CD14-positive monocyte (primary cell): ENCODE results near the gene DDI2. TPM values are rescaled to one million over a fixed set of nuclear protein-coding genes. Genes with fewer than 3 reads are reported as not detected.
A peak's percentile ranks its signal among the peaks of the same experiment; 100 is the strongest.

Experiments
- DNase-seq, 3 donors: peaks; one replicate each; pipeline ENCODE4 v3.0.0-alpha.2; 2011 to 2022
- H2AFZ ChIP-seq: 2 replicates; pipeline ENCODE4 v1.6.0; 2012; ENCODE audit warnings: mild to moderate bottlenecking, low read depth, low read length, inconsistent platforms; ENCODE audit not compliant: insufficient read depth, poor library complexity, severe bottlenecking
- H3K27ac ChIP-seq, 2 donors: 1 replicate in 1 of 2; 2 replicates in 1 of 2; pipeline ENCODE4 v1.5.1; 2012 to 2013; ENCODE audit warnings: low read length in 2 of 2, control low read depth in 1 of 2, inconsistent platforms in 1 of 2, low read depth in 1 of 2, mild to moderate bottlenecking in 1 of 2
- H3K27me3 ChIP-seq, 2 donors: one replicate each; pipeline versions ENCODE4 v1.6.0 to v1.6.1; 2011 to 2013; ENCODE audit warnings: low read length in 2 of 2; ENCODE audit not compliant: control insufficient read depth in 2 of 2, insufficient read depth in 2 of 2
- H3K36me3 ChIP-seq, 2 donors: replicated peaks in 1 of 2; 1 replicate in 1 of 2; 2 replicates in 1 of 2; pipeline versions ENCODE4 v1.5.1 to v1.6.1; 2012 to 2013; ENCODE audit warnings: low read length in 2 of 2, control low read depth in 1 of 2, inconsistent platforms in 1 of 2, mild to moderate bottlenecking in 1 of 2; ENCODE audit not compliant: insufficient read depth in 2 of 2, control insufficient read depth in 1 of 2
- H3K4me1 ChIP-seq, 2 donors: 1 replicate in 1 of 2; 2 replicates in 1 of 2; pipeline versions ENCODE4 v1.5.1 to v1.6.1; 2012 to 2013; ENCODE audit warnings: low read length in 2 of 2, control low read depth in 1 of 2, inconsistent platforms in 1 of 2, mild to moderate bottlenecking in 1 of 2, moderate library complexity in 1 of 2; ENCODE audit not compliant: insufficient read depth in 2 of 2, control insufficient read depth in 1 of 2
- H3K4me2 ChIP-seq: replicated peaks from 2 replicates; pipeline ENCODE3; 2012; ENCODE audit warnings: low read length, moderate library complexity, mild to moderate bottlenecking; ENCODE audit not compliant: poor library complexity, severe bottlenecking; ENCODE audit errors: extremely low read depth
- H3K4me3 ChIP-seq, 3 experiments: fragments of 200-600 bp in 1 of 3; sonication (generic) in 1 of 3; replicated peaks in 1 of 3; 1 replicate in 2 of 3; 2 replicates in 1 of 3; pipeline ENCODE4 v1.5.1; 2011 to 2013; ENCODE audit warnings: low read length in 3 of 3, mild to moderate bottlenecking in 3 of 3, control low read depth in 2 of 3, low read depth in 2 of 3, inconsistent platforms in 1 of 3, moderate library complexity in 1 of 3
- H3K79me2 ChIP-seq: 2 replicates; pipeline ENCODE4 v1.6.0; 2012; ENCODE audit warnings: mild to moderate bottlenecking, control low read depth, inconsistent platforms, low read length, moderate library complexity; ENCODE audit not compliant: insufficient read depth
- H3K9ac ChIP-seq: 2 replicates; pipeline ENCODE4 v1.6.0; 2017; ENCODE audit warnings: low read length, mild to moderate bottlenecking; ENCODE audit not compliant: insufficient read depth, poor library complexity, severe bottlenecking
- H3K9me3 ChIP-seq, 2 donors: replicated peaks in 1 of 2; 1 replicate in 1 of 2; 2 replicates in 1 of 2; pipeline versions ENCODE4 v1.5.1 to v1.6.1; 2012 to 2013; ENCODE audit warnings: low read length in 2 of 2, control low read depth in 1 of 2; ENCODE audit not compliant: control insufficient read depth in 1 of 2, insufficient read depth in 1 of 2
- H4K20me1 ChIP-seq: 2 replicates; pipeline ENCODE4 v1.6.0; 2012; ENCODE audit warnings: mild to moderate bottlenecking, low read length, control low read depth, moderate library complexity; ENCODE audit not compliant: insufficient read depth
- H3K27ac Mint-ChIP-seq, 7 donors: one replicate each; pipeline ENCODE4 v1.8.0; 2020; ENCODE audit warnings: mild to moderate bottlenecking in 7 of 7, mixed read lengths in 7 of 7, moderate library complexity in 6 of 7, inconsistent platforms in 2 of 7
- H3K27me3 Mint-ChIP-seq, 3 donors: one replicate each; pipeline ENCODE4 v1.8.0; 2021 to 2022; ENCODE audit warnings: low read depth in 3 of 3, mild to moderate bottlenecking in 3 of 3, mixed read lengths in 3 of 3, moderate library complexity in 3 of 3, inconsistent platforms in 1 of 3
- H3K36me3 Mint-ChIP-seq, 2 donors: one replicate each; pipeline ENCODE4 v1.8.0; 2020; ENCODE audit warnings: mixed read lengths in 2 of 2, inconsistent platforms in 1 of 2, mild to moderate bottlenecking in 1 of 2
- H3K4me1 Mint-ChIP-seq: one replicate; pipeline ENCODE4 v1.8.0; 2020; ENCODE audit warnings: mild to moderate bottlenecking, mixed read lengths
- H3K4me3 Mint-ChIP-seq, 2 donors: one replicate each; pipeline ENCODE4 v1.8.0; 2020; ENCODE audit warnings: mild to moderate bottlenecking in 2 of 2, mixed read lengths in 2 of 2, moderate library complexity in 1 of 2
- H3K9me3 Mint-ChIP-seq, 7 donors: one replicate each; pipeline ENCODE4 v1.8.0; 2020 to 2022; ENCODE audit warnings: mixed read lengths in 7 of 7, mild to moderate bottlenecking in 6 of 7, moderate library complexity in 6 of 7, inconsistent platforms in 2 of 7
- CTCF ChIP-seq: fragments of 200-600 bp; IDR thresholded peaks from one replicate; pipeline ENCODE4 v1.8.0; 2022; ENCODE audit warnings: antibody characterized with exemption, mild to moderate bottlenecking
- WGBS: methylation state at CpG from one replicate; pipeline ENCODE4 v1.1.5; 2013; ENCODE audit warnings: missing lambda C conversion rate; ENCODE audit not compliant: insufficient coverage; 5-methylcytosine and 5-hydroxymethylcytosine counted together
- intact Hi-C, 2 donors: fragments of 100-400 bp; cut with micrococcal nuclease; formaldehyde crosslinking; loops; one replicate each; pipeline versions ENCODE4 v1.15.0 to v1.15.1; 2023
- polyA plus RNA-seq, 3 donors: library from polyadenylated mRNA; depleted of rRNA in 1 of 3; unstranded in 2 of 3; stranded (reverse) in 1 of 3; fragments of 300-500 nt in 2 of 3; fragments of >200 nt in 1 of 3; fragmentation: Illumina TruSeq in 2 of 3; gene quantifications; 1 replicate in 2 of 3; 2 replicates in 1 of 3; pipeline ENCODE4 v1.2.3, GENCODE V29; 2012 to 2021

DDI2 gene
- polyA plus RNA-seq, 3 donors = 2.5 to 5.4 (median 3.2) TPM

- H3K4me1 Mint-ChIP-seq = peaks cover 21% of the 10 kb centered on the region
- WGBS = 93% methylated on average over 8 of the region's 11 CpGs
- Histone ChIP-seq H3K4me2 (no peak overlapping the region), H4K20me1 (peaks cover 95% of the 10 kb centered on the region), H3K4me1 (peaks cover 10% of the 10 kb centered on the region in 2 donors), H3K36me3 (peaks cover 11 to 12% of the 10 kb centered on the region in 2 donors), H3K9ac (no peak overlapping the region), H3K27me3 (no peaks in the 10 kb centered on the region), H2AFZ (no peak overlapping the region), H3K4me3 (no peak overlapping the region), H3K9me3 (no peaks in the 10 kb centered on the region), H3K79me2 (peaks cover 99% of the 10 kb centered on the region), H3K27ac (no peak overlapping the region)
- H3K4me3 Mint-ChIP-seq = no peak overlapping the region
- H3K27ac Mint-ChIP-seq = peak overlapping the region in 1 of 7 donors; percentile 10
- H3K27me3 Mint-ChIP-seq = peaks cover 0 to 2% (median 1%) of the 10 kb centered on the region in 3 donors
- no peaks in the 10 kb centered on the region for H3K9me3 Mint-ChIP-seq
- intact Hi-C loops = loop anchor here in 1 of 2 donors (5.0 kb wide), 1 partner anchor 34 kb away; a partner anchor contains a TSS
- peaks cover 19 to 71% of the 10 kb centered on the region in 2 donors for H3K36me3 Mint-ChIP-seq
- no peak for TF ChIP-seq CTCF
- DNase-seq = no peak
Observed at GRCh38 chr1:15691434-15692032, 74.3 kb downstream of the DDI2 start.

GRCh38 chr1:15692121-15692682 lies 74.9 kb downstream of the DDI2 start:
- Mint-ChIP-seq H3K27ac (peak overlapping the region in 4 of 7 donors; percentile 10 to 86 (median 71)), H3K27me3 (peaks cover 0 to 2% (median 1%) of the 10 kb centered on the region in 3 donors), H3K9me3 (no peaks in the 10 kb centered on the region), H3K36me3 (peaks cover 19 to 67% of the 10 kb centered on the region in 2 donors), H3K4me1 (peaks cover 24% of the 10 kb centered on the region), H3K4me3 (no peak overlapping the region)
- WGBS = 83% methylated on average over 1 of the region's 5 CpGs
- Histone ChIP-seq H3K4me1 (peaks cover 14 to 16% of the 10 kb centered on the region in 2 donors), H3K4me2 (no peak overlapping the region), H4K20me1 (peaks cover 97% of the 10 kb centered on the region), H3K27ac (no peak overlapping the region), H3K79me2 (peaks cover 94% of the 10 kb centered on the region), H3K36me3 (peaks cover 11 to 12% of the 10 kb centered on the region in 2 donors), H3K9me3 (no peaks in the 10 kb centered on the region), H2AFZ (no peak overlapping the region), H3K9ac (no peak overlapping the region), H3K4me3 (no peak overlapping the region), H3K27me3 (no peaks in the 10 kb centered on the region)
- no peak for DNase-seq
- intact Hi-C loops = loop anchor here in 1 of 2 donors (5.0 kb wide), 1 partner anchor 35 kb away; a partner anchor contains a TSS
- TF ChIP-seq CTCF = no peak
